BJ (cell line): ENCODE measurements around the gene MEOX2. TPM values are rescaled to one million over a fixed set of nuclear protein-coding genes. Genes with fewer than 3 reads are reported as not detected.
A peak's percentile ranks its signal among the peaks of the same experiment; 100 is the strongest.

Source experiments
- CTCF ChIA-PET: fragments of 350-600 bp; formaldehyde crosslinking; extraction: SDS; loops from one replicate; lab custom pipeline; 2021; ENCODE audit warnings: antibody characterized with exemption, inconsistent platforms; lab: Yijun Ruan, JAX
- POLR2A ChIA-PET: fragments of 300-600 bp; sonication (Branson Sonifier 250); formaldehyde crosslinking; extraction: SDS; loops from one replicate; lab custom pipeline; 2021; ENCODE audit warnings: antibody characterized with exemption; lab: Charles Lee
- DNase-seq: peaks from one replicate; pipeline ENCODE4 v3.0.0-alpha.2; 2011; ENCODE audit warnings: low read depth
- H3K27me3 ChIP-seq: 2 replicates; pipeline ENCODE4 v1.6.0; 2011; ENCODE audit warnings: low read length; ENCODE audit not compliant: control insufficient read depth, insufficient read depth
- H3K36me3 ChIP-seq: 2 replicates; pipeline ENCODE4 v1.5.1; 2011; ENCODE audit warnings: low read length; ENCODE audit not compliant: control insufficient read depth, insufficient read depth
- H3K4me3 ChIP-seq: 2 replicates; pipeline ENCODE4 v1.5.1; 2011; ENCODE audit warnings: low read depth, mild to moderate bottlenecking, control low read depth, low read length
- CTCF ChIP-seq: IDR thresholded peaks from 2 replicates; pipeline ENCODE4 v1.5.1; 2011; ENCODE audit warnings: low read depth, mild to moderate bottlenecking, control low read depth, inconsistent platforms, low read length, moderate library complexity; ENCODE audit not compliant: insufficient read depth
- polyA minus RNA-seq: library from RNA; depleted of rRNA, polyadenylated mRNA; stranded (reverse); fragments of >200 nt; gene quantifications from 2 replicates; pipeline ENCODE4 v1.2.3, GENCODE V29; 2011; rRNA and poly(A)+ RNA removed
- polyA plus RNA-seq: library from polyadenylated mRNA; depleted of rRNA; stranded (reverse); fragments of >200 nt; gene quantifications from 2 replicates; pipeline ENCODE4 v1.2.3, GENCODE V29; 2011; rRNA removed

Gene MEOX2
- polyA plus RNA-seq (not detected in 2 replicates), polyA minus RNA-seq (not detected in 2 replicates)

DNA sequence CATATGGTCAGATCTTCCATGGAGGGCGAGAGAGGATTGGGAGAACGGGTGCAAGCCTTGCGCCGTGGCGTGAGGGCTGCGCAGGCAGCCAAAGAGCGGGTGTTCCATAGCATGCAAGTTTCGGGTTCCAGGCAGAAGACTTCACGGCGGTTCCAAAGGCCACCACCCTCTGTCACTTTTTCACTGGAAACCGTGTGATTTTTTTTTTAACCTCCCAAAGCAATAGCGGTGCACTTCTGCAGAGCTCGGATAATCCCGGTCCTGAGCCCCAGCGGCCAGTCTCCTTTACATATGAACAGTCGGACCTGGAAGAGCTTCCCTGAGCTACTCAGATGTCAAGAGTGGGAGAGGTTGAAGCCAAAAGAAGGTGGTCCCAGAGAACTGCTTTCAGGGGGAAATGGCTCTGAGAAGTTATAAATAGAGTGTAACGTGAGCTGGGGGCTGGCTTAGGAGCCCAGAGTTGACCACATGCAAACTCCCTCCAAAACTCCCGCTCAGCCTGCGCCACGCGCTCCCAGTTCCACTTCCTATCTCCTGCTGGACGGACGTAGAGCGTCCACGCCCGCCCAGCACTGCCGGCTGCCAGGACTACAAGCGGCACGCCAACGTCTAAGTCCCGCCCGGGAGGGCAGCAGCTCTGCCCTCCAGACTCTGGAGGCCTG, at the start of gene MEOX2:
MEOX2 (minus strand) TSS at position 389 of the 662 bp plus-strand sequence; CDS start at position 108, 281 bp downstream.
- Histone ChIP-seq H3K4me3 (no peak within 1 kb of the TSS; the same call in 1 of the 2 replicates), H3K36me3 (no peaks in the 10 kb centered on the region), H3K27me3 (peaks cover 36% of the 10 kb centered on the region)
- POLR2A ChIA-PET, result no interaction called here
- CTCF ChIA-PET, result interaction anchor here (1.1 kb wide), 2 partner anchors 22 to 995 kb away, joined by 3 read pairs; no protein-coding TSS in a partner anchor
- no peak for DNase-seq
- TF ChIP-seq CTCF, result no peak

GRCh38 chr7:15729746-15730145, 43.3 kb upstream of the MEOX2 start:
- H3K4me3 ChIP-seq, result no peak overlapping the region
- H3K36me3 ChIP-seq, result no peaks in the 10 kb centered on the region
- ChIA-PET POLR2A (no interaction called here), CTCF (interaction anchor here (2.1 kb wide), 1 partner anchor 338 kb away, joined by 5 read pairs; no protein-coding TSS in a partner anchor)
- no peak for DNase-seq
- no peak for TF ChIP-seq CTCF
- H3K27me3 ChIP-seq, result no peaks in the 10 kb centered on the region

- no peak overlapping the region for H3K4me3 ChIP-seq
- TF ChIP-seq CTCF, result no peak
- no peaks in the 10 kb centered on the region for H3K27me3 ChIP-seq
- ChIA-PET CTCF (no interaction called here), POLR2A (no interaction called here)
- no peaks in the 10 kb centered on the region for H3K36me3 ChIP-seq
- no peak for DNase-seq
These were observed 38.6 kb upstream of the MEOX2 start for GRCh38 chr7:15725051-15725450.

DNA sequence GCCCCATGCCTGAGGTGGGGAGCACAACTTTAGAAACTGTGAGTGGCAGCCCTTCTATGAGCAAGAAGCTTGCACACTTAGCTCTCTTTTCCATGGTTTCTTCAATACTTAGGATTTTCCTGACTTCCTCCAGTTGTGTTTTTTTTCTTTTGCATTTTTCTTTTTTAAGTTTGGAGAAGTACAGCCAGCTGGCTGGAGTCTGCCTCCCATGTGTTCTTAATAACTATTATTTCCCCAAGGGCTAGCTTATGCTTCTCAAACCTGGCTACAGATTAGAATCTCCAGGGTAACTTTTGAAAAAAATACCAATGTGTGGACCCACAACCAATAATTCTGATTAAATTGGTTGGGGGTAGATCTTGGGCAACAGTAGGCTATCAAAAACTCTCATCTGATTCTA, 37.4 kb upstream of the MEOX2 start:
- H3K4me3 ChIP-seq, result no peak overlapping the region
- no peak for DNase-seq
- no peaks in the 10 kb centered on the region for H3K27me3 ChIP-seq
- no peaks in the 10 kb centered on the region for H3K36me3 ChIP-seq
- CTCF ChIA-PET, result interaction anchor here (0.6 to 1.1 kb wide), 3 partner anchors 162 to 369 kb away, joined by 3 read pairs; partner anchors contain the start of gene AGMO
- POLR2A ChIA-PET, result no interaction called here
- no peak for TF ChIP-seq CTCF

DNA sequence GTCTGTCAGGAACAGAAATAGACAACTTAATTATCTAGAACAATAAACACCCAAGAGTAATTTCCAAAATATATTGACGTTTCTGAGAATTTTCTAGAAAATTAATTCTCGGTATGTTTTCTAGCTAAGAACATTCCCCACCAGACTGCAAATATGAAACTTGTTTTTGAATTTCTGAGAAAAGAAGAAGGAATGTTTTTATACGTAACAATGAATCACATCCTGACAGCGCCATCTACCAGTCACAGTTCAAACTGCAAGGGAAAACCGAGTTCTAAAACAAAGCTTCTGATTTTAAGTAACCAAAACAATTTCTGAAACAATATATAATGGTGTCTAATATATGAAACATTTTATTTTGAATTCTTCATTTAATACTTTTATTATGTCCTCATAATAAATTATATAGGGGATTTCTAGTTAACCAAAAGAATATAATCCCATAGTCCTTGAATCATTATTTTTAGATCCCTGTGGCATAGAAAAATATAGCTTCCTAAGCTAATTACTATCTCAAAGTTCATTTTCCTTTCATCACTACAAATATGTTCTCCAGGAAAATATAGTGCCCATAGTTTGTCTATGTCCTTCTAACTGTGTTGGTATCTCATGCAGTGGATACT, 34.5 kb upstream of the MEOX2 start:
- DNase-seq, result no peak
- H3K36me3 ChIP-seq, result no peaks in the 10 kb centered on the region
- peak; percentile 74 for TF ChIP-seq CTCF
- POLR2A ChIA-PET, result no interaction called here
- no peak overlapping the region for H3K4me3 ChIP-seq
- H3K27me3 ChIP-seq, result no peaks in the 10 kb centered on the region
- CTCF ChIA-PET, result interaction anchor here (0.7 to 2.2 kb wide), 14 partner anchors 8 to 845 kb away, joined by 3 to 10 read pairs (median 4); no protein-coding TSS in a partner anchor
